ENCODE results near the gene FCF1.

DNA sequence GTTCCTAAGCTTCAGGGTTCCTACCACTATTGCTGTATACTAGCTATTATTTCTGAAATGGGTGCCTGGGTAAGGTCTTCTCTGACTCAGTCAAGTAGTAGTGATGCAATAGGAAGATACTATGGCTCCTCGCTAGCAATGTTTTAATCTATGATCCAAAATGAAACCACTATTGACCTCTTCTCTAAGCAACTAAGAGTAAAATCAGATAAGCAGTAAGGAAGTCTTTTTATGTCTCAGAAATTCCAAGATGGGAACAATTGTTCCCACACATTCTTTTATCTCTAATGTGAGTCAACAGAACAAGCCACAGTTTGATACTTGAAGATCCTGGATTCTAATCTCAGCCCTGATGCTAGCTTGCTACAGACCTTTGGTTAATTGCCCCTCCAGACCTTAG is 45.2 kb upstream of the FCF1 start:
- TF ChIP-seq, protein P1, sequence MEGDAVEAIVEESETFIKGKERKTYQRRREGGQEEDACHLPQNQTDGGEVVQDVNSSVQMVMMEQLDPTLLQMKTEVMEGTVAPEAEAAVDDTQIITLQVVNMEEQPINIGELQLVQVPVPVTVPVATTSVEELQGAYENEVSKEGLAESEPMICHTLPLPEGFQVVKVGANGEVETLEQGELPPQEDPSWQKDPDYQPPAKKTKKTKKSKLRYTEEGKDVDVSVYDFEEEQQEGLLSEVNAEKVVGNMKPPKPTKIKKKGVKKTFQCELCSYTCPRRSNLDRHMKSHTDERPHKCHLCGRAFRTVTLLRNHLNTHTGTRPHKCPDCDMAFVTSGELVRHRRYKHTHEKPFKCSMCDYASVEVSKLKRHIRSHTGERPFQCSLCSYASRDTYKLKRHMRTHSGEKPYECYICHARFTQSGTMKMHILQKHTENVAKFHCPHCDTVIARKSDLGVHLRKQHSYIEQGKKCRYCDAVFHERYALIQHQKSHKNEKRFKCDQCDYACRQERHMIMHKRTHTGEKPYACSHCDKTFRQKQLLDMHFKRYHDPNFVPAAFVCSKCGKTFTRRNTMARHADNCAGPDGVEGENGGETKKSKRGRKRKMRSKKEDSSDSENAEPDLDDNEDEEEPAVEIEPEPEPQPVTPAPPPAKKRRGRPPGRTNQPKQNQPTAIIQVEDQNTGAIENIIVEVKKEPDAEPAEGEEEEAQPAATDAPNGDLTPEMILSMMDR (conservative IDR thresholded peaks at IDR 0.05; ENCODE audit: low read depth in 2 of 2) = no peak
- TF ChIP-seq EZH2 (IDR thresholded peaks at IDR 0.05; ENCODE audit: low read depth, unreplicated experiment) (no peak), JUNB (IDR thresholded peaks at IDR 0.05; ENCODE audit: unreplicated experiment) (no peak), REST (IDR thresholded peaks at IDR 0.05; ENCODE audit: unreplicated experiment) (no peak), POLR2AphosphoS5 (IDR thresholded peaks at IDR 0.05; ENCODE audit: low read depth) (no peak), EZH2phosphoT487 (IDR thresholded peaks at IDR 0.05; ENCODE audit: unreplicated experiment) (no peak), CREB1 (CRISPR knock-in tag; IDR thresholded peaks at IDR 0.05; ENCODE audit: low read depth) (no peak), ZNF331 (CRISPR knock-in tag; IDR thresholded peaks at IDR 0.05; ENCODE audit: low read depth) (no peak), ETS1 (IDR thresholded peaks at IDR 0.05) (no peak), STAT1 (IDR thresholded peaks at IDR 0.05; ENCODE audit: unreplicated experiment) (no peak), ZNF114 (CRISPR knock-in tag; IDR thresholded peaks at IDR 0.05) (no peak), ZNF462 (CRISPR knock-in tag; IDR thresholded peaks at IDR 0.05) (no peak)
